Measurements from ENCODE around the gene SHB.

GRCh38 chr9:37876376-37876775 lies 192.7 kb downstream of the SHB start:
- TF ChIP-seq, protein P1, sequence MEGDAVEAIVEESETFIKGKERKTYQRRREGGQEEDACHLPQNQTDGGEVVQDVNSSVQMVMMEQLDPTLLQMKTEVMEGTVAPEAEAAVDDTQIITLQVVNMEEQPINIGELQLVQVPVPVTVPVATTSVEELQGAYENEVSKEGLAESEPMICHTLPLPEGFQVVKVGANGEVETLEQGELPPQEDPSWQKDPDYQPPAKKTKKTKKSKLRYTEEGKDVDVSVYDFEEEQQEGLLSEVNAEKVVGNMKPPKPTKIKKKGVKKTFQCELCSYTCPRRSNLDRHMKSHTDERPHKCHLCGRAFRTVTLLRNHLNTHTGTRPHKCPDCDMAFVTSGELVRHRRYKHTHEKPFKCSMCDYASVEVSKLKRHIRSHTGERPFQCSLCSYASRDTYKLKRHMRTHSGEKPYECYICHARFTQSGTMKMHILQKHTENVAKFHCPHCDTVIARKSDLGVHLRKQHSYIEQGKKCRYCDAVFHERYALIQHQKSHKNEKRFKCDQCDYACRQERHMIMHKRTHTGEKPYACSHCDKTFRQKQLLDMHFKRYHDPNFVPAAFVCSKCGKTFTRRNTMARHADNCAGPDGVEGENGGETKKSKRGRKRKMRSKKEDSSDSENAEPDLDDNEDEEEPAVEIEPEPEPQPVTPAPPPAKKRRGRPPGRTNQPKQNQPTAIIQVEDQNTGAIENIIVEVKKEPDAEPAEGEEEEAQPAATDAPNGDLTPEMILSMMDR (IDR thresholded peaks at IDR 0.05), result no peak
- no peak for TF ChIP-seq POLR2A (IDR thresholded peaks at IDR 0.05)

All from lower leg skin (tissue), 3 donors.